Stimulated activated CD4-positive, alpha-beta T cell treated with anti-CD3 and anti-CD28 coated beads, Interleukin-2, amount 100 ng/mL, for 48 hours (primary cell): ENCODE measurements around the gene CACNB1.

Source experiments
- DNase-seq, 2 donors: peaks; one replicate each; pipeline ENCODE4 v3.0.0-alpha.2; 2020

Gene CACNB1

DNA sequence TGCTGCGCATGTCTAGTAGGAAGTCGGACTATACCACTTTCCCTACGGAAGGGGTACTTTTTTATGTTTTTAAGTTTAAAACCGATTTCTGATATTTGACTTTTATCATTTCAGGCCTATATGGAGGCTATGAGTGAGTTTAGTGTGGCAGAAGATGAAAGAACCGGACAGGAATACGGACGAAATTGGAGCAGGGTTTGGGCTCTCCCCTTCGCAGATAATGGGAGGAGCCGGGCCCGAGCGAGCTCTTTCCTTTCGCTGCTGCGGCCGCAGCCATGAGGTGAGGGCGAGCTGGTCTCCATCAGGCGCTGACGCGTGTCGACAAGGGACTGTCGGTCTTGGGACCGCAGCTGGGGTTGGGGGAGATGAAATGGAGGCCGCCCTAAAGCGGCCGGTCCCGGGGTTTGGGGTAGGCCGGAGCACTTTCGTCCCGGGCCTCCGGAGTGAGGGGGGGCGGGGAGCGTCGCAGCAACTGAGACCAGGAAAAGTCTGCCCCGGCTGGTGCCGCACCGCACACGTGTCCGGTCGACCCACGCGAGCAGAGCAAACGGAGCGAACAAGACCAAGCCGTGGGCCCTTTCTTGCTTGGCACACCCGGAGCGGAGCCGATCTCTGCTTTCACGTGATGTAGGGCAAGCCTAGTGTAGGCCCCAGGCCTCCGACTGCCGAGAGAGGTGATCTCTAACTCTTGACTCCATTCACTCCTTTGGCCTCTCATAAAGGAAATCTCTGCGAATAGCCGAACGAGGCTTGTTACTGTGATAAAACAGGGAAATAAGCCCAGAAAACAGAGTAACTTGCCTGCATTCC lies 2.8 kb upstream of the CACNB1 start, which contains the start of gene RPL19:
TSS of gene RPL19 (plus strand) at position 214 of the 810 bp plus-strand sequence. CDS start at position 276, 62 bp downstream.
- DNase-seq, result peak; percentile 73 to 78

- peak; percentile 74 to 81 for DNase-seq
Measured at GRCh38 chr17:39199820-39200069, 2.3 kb upstream of the CACNB1 start.

- no peak for DNase-seq
Measured at GRCh38 chr17:39198186-39198566, 707 bp upstream of the CACNB1 start.

- no peak for DNase-seq
Measured at GRCh38 chr17:39196808-39197291, 619 bp downstream of the CACNB1 start.

DNA sequence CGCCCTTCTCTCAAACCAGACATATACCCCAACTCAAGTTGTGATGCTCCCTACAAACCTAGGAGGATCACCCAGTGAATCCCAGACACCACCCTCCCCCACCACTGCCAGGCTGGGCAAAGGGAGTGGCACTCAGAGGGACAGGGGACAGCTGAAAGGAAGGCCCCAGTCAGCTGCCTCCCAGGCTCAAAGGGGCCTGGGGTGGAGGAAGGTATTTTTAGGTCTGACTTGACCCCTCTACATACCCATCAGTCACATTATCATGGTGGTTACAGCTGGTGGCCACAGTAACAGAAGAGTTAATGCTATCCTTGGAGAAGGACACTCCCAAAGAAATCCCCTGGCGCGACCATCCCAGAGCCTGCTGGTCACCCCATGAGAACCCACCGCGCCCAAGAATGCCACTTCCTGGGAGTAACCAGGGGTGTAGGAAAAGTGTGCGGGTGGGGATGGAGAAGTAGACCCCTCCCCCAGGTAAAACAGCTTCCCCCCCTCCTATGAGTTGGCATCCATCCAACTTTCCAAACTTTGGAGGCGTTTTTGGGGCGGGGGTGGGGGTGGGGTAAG lies 1.1 kb downstream of the CACNB1 start:
- DNase-seq, result no peak

GRCh38 chr17:39195568-39196160 lies 1.8 kb downstream of the CACNB1 start:
- no peak for DNase-seq

- no peak for DNase-seq
Measured at GRCh38 chr17:39194985-39195524, 2.4 kb downstream of the CACNB1 start.

GRCh38 chr17:39194089-39194984 lies 3.1 kb downstream of the CACNB1 start:
- DNase-seq, result no peak

DNA sequence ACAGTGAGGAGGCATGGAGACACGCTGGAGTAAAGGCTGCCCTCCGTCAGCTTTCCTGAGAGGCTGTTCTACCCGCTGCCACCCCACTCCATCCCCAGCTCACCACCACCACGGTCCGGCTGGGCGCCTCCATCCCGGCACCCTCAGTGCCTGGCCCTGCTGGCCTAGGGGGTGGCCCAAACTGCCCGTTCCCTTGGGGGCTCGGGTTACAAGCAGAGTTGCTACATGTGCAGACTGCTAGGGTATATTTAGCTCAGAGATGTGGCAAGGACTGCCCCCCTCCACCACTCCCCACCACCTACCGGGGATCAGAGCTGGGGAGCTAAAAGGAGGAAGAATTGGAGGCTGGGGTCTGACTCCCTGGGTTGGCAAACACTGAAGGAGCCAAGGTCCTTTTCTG lies 4.1 kb downstream of the CACNB1 start:
- no peak for DNase-seq

- DNase-seq, result no peak
Measured at GRCh38 chr17:39192901-39193300, 4.6 kb downstream of the CACNB1 start.

DNA sequence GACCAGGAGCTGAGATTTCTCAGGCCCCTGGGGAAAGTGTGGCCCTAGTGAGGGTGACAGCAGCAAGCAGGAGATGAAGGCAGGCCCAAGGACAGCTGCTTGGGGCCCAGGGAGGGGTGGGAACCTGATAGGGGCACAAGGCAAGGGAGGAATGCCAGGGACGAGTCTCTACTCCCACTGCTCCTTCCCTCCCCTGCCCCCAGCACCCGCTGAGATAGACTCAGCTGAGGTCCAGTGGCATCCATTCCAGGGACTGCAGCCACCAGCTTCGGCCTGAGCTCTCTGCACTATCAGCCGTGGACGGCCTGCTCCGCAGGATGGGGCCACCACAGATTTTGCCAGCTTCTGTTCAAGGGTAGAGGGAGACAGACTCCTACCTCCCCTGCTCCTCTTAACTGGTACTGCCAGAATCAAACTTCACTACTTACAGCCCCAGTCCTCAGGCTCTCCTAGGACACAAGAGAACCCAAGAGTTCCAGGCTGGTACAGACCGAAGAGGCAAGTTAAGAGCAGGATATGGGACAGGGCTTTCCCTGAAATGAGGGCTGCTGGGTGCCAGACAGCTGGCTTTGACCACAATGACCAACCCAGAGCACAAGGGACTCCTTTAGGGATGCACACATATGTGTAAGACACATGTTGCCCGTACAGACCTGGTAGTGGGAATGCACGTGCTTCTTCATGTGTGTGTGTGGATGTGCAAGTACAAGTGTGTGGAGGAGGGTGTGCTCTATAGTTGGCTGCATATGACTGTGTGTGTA lies 5.5 kb downstream of the CACNB1 start:
- DNase-seq, result no peak

GRCh38 chr17:39187152-39187830 lies 10.2 kb downstream of the CACNB1 start:
- no peak for DNase-seq

- no peak for DNase-seq
Measured at GRCh38 chr17:39186481-39187002, 10.9 kb downstream of the CACNB1 start.

DNA sequence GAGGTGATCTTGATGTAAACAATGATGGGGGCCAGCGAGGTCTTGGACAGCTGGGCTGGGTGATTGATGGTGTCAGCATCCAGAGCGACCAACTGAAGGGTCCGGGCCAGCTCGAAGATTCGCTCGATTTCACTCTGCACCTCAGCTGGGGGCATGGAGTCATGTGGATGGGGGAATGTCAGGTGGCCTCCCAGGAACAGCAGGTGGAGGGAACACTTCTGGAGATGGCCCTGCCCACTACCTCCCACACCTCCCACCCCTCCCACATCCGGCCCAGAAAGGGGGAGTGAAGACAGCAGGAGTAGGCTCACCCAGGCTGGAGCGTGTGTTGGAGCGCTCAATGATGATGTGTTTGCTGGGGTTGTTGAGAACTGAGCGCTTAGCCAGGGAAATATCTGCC lies 13.7 kb downstream of the CACNB1 start:
- no peak for DNase-seq

DNA sequence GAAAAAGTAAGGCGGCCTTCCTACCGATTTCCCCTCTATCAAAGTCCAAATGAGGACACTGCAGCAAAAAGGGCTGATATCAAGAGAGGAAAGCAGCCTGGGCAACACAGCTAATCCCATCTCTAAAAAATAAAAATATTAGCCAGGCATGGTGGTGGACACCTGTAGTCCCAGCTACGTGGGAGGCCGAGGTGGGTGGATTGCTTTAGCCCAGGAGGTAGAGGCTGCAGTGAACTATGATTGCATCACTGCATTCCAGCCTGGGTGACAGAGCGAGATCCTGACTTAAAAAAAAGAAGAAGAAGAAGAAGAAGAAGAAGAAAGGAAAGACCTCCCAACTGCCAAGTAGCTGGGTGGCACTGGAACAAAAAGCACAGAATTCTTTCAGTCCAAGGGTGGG lies 14.4 kb downstream of the CACNB1 start:
- DNase-seq, result no peak

GRCh38 chr17:39181303-39181702 lies 16.2 kb downstream of the CACNB1 start:
- DNase-seq, result no peak

DNA sequence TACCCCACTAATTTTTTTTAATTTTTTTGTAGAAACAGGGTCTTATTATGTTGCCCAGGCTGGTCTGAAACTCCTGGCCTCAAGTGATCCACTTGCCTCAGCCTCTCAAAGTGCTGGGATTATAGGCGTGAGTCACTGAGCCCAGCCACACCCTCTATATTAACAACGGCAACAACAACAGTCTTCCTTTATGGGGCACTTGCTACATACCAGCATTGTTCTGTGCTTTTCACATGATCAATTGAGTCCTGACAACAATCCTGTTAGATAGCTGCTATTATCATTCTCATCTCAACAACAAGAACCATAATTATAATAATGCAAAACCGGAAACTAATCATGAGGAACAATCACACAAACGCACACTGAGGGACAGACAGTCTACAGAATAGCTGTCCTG lies 18.9 kb downstream of the CACNB1 start:
- no peak for DNase-seq

DNA sequence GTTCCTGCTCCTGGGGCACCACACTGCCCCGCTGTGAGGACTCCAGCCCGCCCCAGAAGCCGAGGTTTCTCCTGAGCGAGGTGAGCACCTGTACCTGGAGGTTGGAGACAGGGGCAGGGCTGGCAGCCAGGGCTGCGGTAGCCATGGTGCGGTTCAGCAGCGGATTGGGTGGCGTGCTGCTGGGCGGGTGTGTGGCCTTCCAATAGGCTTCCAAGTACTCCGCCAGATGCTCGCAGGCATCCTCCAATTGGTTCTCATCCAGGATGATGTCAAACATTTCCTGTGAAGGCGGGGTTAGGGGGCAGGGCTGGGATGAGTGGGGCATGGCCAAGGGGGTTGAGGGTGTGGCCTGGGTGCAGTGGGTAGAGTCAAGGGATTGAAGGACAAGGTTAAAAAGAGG lies 20.2 kb downstream of the CACNB1 start:
- DNase-seq, result no peak

- DNase-seq, result no peak
Measured at GRCh38 chr17:39175695-39176093, 21.8 kb downstream of the CACNB1 start.

DNA sequence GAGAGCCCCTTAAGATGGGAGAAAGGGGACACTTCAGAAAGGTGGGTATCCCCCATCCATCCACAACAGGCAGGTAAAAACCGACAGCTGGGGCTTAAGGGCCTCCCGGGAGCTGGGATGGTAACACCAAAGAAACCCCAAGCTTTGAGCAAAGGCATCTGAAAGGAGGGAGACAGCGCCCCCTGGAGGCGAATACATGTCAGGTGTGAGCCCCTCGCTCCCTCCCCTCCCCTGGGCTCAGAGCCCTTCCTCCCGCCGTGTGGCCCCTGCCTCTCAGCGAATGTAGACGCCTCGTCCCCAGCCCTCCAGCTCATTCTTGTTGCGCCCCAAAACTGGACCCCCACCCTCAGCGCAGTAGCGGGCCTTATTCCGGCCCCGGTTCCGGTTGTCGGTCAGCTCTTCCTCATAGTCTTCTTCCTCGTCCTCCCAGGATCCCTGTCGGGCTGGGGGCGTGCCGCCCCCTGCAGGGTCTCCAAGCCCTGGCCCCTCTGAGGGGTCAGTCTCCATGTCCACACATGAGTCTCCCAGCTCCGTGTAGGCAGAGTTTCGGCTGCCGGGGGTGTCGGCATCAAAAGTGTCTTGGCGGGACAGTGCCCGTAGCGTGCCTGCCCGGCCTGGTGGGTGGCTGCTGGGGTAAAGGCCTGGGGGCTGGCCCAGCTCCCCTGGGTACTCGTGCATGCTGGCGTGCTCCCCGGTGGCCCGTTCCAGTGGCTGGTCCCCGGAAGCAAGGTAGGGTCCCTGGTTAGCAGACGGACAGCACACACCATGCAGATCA lies 22.4 kb downstream of the CACNB1 start:
- DNase-seq, result peak; percentile 69 to 75
